SU-DHL-6 (cell line): ENCODE results near the gene ACKR3.

Experiments
- H2AFZ ChIP-seq: fragments of 200-600 bp; sonication (generic); 2 replicates; pipeline ENCODE4 v1.6.1; 2014; ENCODE audit warnings: low read depth, mild to moderate bottlenecking, moderate library complexity, mixed read lengths, antibody characterized with exemption, low read length; ENCODE audit not compliant: severe bottlenecking
- H3F3A ChIP-seq: fragments of 200-600 bp; shearing (Covaris generic); 2 replicates; pipeline ENCODE4 v1.6.0; 2016; ENCODE audit warnings: antibody characterized with exemption, mild to moderate bottlenecking; ENCODE audit not compliant: insufficient read depth
- H3K27ac ChIP-seq: fragments of 200-600 bp; sonication (generic); 2 replicates; pipeline ENCODE4 v1.5.1; 2016; ENCODE audit warnings: low read depth, mild to moderate bottlenecking, low read length, moderate library complexity, mixed read lengths
- H3K27me3 ChIP-seq: fragments of 200-600 bp; sonication (generic), shearing (Covaris generic); 2 replicates; pipeline ENCODE4 v1.6.0; 2014; ENCODE audit warnings: mild to moderate bottlenecking, low read length
- H3K36me3 ChIP-seq: fragments of 200-600 bp; sonication (generic); 2 replicates; pipeline ENCODE4 v1.6.1; 2014; ENCODE audit warnings: mild to moderate bottlenecking, low read length, mixed read lengths
- H3K4me2 ChIP-seq: fragments of 300-600, 200-600 bp; shearing (Covaris generic), sonication (generic); 2 replicates; pipeline ENCODE4 v1.6.0; 2014; ENCODE audit warnings: low read length, low read depth, mild to moderate bottlenecking; ENCODE audit not compliant: poor library complexity, severe bottlenecking
- H3K4me3 ChIP-seq: fragments of 200-600 bp; sonication (generic); 2 replicates; pipeline ENCODE4 v1.5.1; 2014; ENCODE audit warnings: antibody characterized with exemption, low read length, mild to moderate bottlenecking, mixed read lengths; ENCODE audit not compliant: insufficient read depth, poor library complexity, severe bottlenecking
- H3K79me2 ChIP-seq: fragments of 200-600 bp; sonication (generic); 2 replicates; pipeline ENCODE4 v1.6.1; 2014; ENCODE audit warnings: mild to moderate bottlenecking, low read length, moderate library complexity; ENCODE audit not compliant: insufficient read depth
- H3K9ac ChIP-seq: fragments of 200-600 bp; sonication (generic); 2 replicates; pipeline ENCODE4 v1.7.0; 2014; ENCODE audit warnings: mild to moderate bottlenecking, low read length
- H3K9me2 ChIP-seq: fragments of 200-600 bp; sonication (generic); replicated peaks from 2 replicates; pipeline ENCODE4 v1.6.1; 2014; ENCODE audit warnings: low read length; ENCODE audit not compliant: insufficient read depth
- H3K9me3 ChIP-seq: fragments of 200-600 bp; sonication (generic); 2 replicates; pipeline ENCODE4 v1.6.1; 2014; ENCODE audit warnings: low read length, mixed read lengths; ENCODE audit not compliant: insufficient read depth
- H4K20me1 ChIP-seq: fragments of 200-600 bp; sonication (generic); 2 replicates; pipeline ENCODE4 v1.6.1; 2014; ENCODE audit warnings: low read depth, mild to moderate bottlenecking, antibody characterized with exemption, low read length, moderate library complexity, mixed read lengths
- CTCF ChIP-seq: fragments of 200-600 bp; sonication (generic); IDR thresholded peaks from one replicate; pipeline ENCODE4 v1.5.1; 2017; ENCODE audit warnings: antibody characterized with exemption, mild to moderate bottlenecking, low read length, moderate library complexity; ENCODE audit not compliant: insufficient read depth, poor library complexity, severe bottlenecking
- EZH2phosphoT487 ChIP-seq: fragments of 200-600 bp; sonication (generic), shearing (Covaris generic); conservative IDR thresholded peaks from 2 replicates; pipeline ENCODE4 v1.6.1; 2018; ENCODE audit warnings: mild to moderate bottlenecking, antibody characterized with exemption, low read length, moderate library complexity, mixed read lengths

The ACKR3 gene

GRCh38 chr2:236605345-236605734 is 35.7 kb downstream of the ACKR3 start:
- H3K4me3 ChIP-seq: no peak overlapping the region
- no peak for TF ChIP-seq EZH2phosphoT487
- no peak for TF ChIP-seq CTCF
- no peaks in the 10 kb centered on the region for H3K9me3 ChIP-seq
- H3K9ac ChIP-seq: no peak overlapping the region
- no peak overlapping the region for H3K4me2 ChIP-seq
- H4K20me1 ChIP-seq: no peaks in the 10 kb centered on the region
- H3K36me3 ChIP-seq: no peaks in the 10 kb centered on the region
- H2AFZ ChIP-seq: no peak overlapping the region
- no peak overlapping the region for H3K27ac ChIP-seq
- no peaks in the 10 kb centered on the region for H3K9me2 ChIP-seq
- H3F3A ChIP-seq: no peaks in the 10 kb centered on the region
- no peaks in the 10 kb centered on the region for H3K27me3 ChIP-seq
- no peaks in the 10 kb centered on the region for H3K79me2 ChIP-seq

GRCh38 chr2:236606023-236606422 is 36.4 kb downstream of the ACKR3 start:
- H3K4me3 ChIP-seq: no peak overlapping the region
- H2AFZ ChIP-seq: no peak overlapping the region
- TF ChIP-seq EZH2phosphoT487 (no peak), CTCF (no peak)
- no peaks in the 10 kb centered on the region for H3K36me3 ChIP-seq
- H3K27me3 ChIP-seq: no peaks in the 10 kb centered on the region
- no peaks in the 10 kb centered on the region for H3K9me2 ChIP-seq
- no peaks in the 10 kb centered on the region for H3K79me2 ChIP-seq
- H3K27ac ChIP-seq: no peak overlapping the region
- no peaks in the 10 kb centered on the region for H3F3A ChIP-seq
- no peak overlapping the region for H3K4me2 ChIP-seq
- no peak overlapping the region for H3K9ac ChIP-seq
- H3K9me3 ChIP-seq: no peaks in the 10 kb centered on the region
- no peaks in the 10 kb centered on the region for H4K20me1 ChIP-seq

- no peak for TF ChIP-seq EZH2phosphoT487
- TF ChIP-seq CTCF: no peak
- Histone ChIP-seq H3K9ac (no peak overlapping the region), H3K9me2 (no peaks in the 10 kb centered on the region), H3K79me2 (no peaks in the 10 kb centered on the region), H2AFZ (no peak overlapping the region), H3K4me3 (no peak overlapping the region), H3K4me2 (no peak overlapping the region), H3K9me3 (no peaks in the 10 kb centered on the region), H4K20me1 (no peaks in the 10 kb centered on the region), H3K36me3 (no peaks in the 10 kb centered on the region), H3K27me3 (no peaks in the 10 kb centered on the region), H3K27ac (no peak overlapping the region), H3F3A (no peaks in the 10 kb centered on the region)
Observed at GRCh38 chr2:236607471-236608187, 38.0 kb downstream of the ACKR3 start.
